HCT116 (cell line): ENCODE data around the gene NCBP3. TPM values are rescaled to one million over a fixed set of nuclear protein-coding genes. Genes with fewer than 3 reads are reported as not detected.

Source experiments
- ATAC-seq: fragments of 200-7000 bp; cut with Tn5 transposase; 2 replicates; pipeline ENCODE4 v1.9.1; 2020; ENCODE audit warnings: mild to moderate bottlenecking, moderate library complexity
- Bru-seq: library from RNA; stranded (reverse); fragments of 400-500 nt; gene quantifications from one replicate; lab custom pipeline; 2021; lab: Mats Ljungman, UMichigan
- BruChase-seq, 2 experiments: library from RNA; stranded (reverse); fragments of 400-500 nt; gene quantifications; one replicate each; lab custom pipeline; 2021; lab: Mats Ljungman, UMichigan
- BruUV-seq: library from RNA; stranded (reverse); fragments of 400-500 nt; replicated peaks from 2 replicates; lab custom pipeline; 2021; lab: Mats Ljungman, UMichigan
- CTCF ChIA-PET: fragments of 300-600 bp; sonication (Branson Sonifier 250); formaldehyde crosslinking; loops from one replicate; lab custom pipeline; 2021; ENCODE audit warnings: antibody characterized with exemption; lab: Charles Lee
- POLR2A ChIA-PET: fragments of 300-600, 350-600 bp; sonication (Branson Sonifier 250); formaldehyde crosslinking; loops from one replicate; lab custom pipeline; 2021; ENCODE audit warnings: antibody characterized with exemption; lab: Charles Lee
- RAD21 ChIA-PET, 2 experiments: fragments of 300-600 bp; sonication (Branson Sonifier 250); formaldehyde crosslinking; loops; one replicate each; lab custom pipeline; 2023; ENCODE audit warnings: low total read pairs in 2 of 2; ENCODE audit not compliant: uncharacterized antibody in 2 of 2, unreplicated experiment in 2 of 2, low non-redundant PET in 1 of 2; lab: Charles Lee
- DNase-seq: peaks from one replicate; pipeline ENCODE4 v3.0.0-alpha.2; 2010; ENCODE audit warnings: low read depth, low spot score
- H2AFZ ChIP-seq: fragments of 200-600 bp; shearing (Covaris generic), sonication (generic); 2 replicates; pipeline ENCODE4 v1.6.1; 2017; ENCODE audit warnings: low read depth, mixed run types, mixed read lengths, antibody characterized with exemption, low read length; ENCODE audit not compliant: poor library complexity, severe bottlenecking
- H3K27ac ChIP-seq: 2 replicates; pipeline ENCODE4 v1.5.1; 2012; ENCODE audit warnings: low read depth, low read length
- H3K27me3 ChIP-seq: fragments of 200-600 bp; sonication (generic); 2 replicates; pipeline ENCODE4 v1.6.1; 2016; ENCODE audit warnings: mixed run types, low read length, mixed read lengths; ENCODE audit not compliant: insufficient read depth
- H3K36me3 ChIP-seq, 2 experiments: fragments of 200-500 bp in 1 of 2; fragments of 200-600 bp in 1 of 2; sonication (Bioruptor generic) in 1 of 2; sonication (generic) in 1 of 2; 2 replicates each; pipeline versions ENCODE4 v1.5.1 to v1.6.1; 2014 to 2016; ENCODE audit warnings: low read length in 2 of 2, inconsistent platforms in 1 of 2, mixed read lengths in 1 of 2, mixed run types in 1 of 2; ENCODE audit not compliant: insufficient read depth in 2 of 2, control insufficient read depth in 1 of 2
- H3K4me1 ChIP-seq, 2 experiments: fragments of 200-600 bp in 1 of 2; sonication (generic) in 1 of 2; 2 replicates each; pipeline versions ENCODE4 v1.5.1 to v1.6.1; 2012 to 2017; ENCODE audit warnings: low read length in 2 of 2, inconsistent platforms in 1 of 2, mild to moderate bottlenecking in 1 of 2, mixed read lengths in 1 of 2, mixed run types in 1 of 2, moderate library complexity in 1 of 2; ENCODE audit not compliant: insufficient read depth in 2 of 2, control insufficient read depth in 1 of 2
- H3K4me2 ChIP-seq: fragments of 200-600 bp; sonication (generic); 2 replicates; pipeline ENCODE4 v1.6.1; 2017; ENCODE audit warnings: mixed run types, low read length, mixed read lengths
- H3K4me3 ChIP-seq, 2 experiments: fragments of 200-600 bp in 1 of 2; sonication (generic) in 1 of 2; replicated peaks in 1 of 2; 2 replicates each; pipeline ENCODE4 v1.5.1; 2011 to 2016; ENCODE audit warnings: low read length in 2 of 2, control low read depth in 1 of 2, low read depth in 1 of 2, mild to moderate bottlenecking in 1 of 2, mixed read lengths in 1 of 2, mixed run types in 1 of 2
- H3K79me2 ChIP-seq: fragments of 200-600 bp; sonication (generic); 2 replicates; pipeline ENCODE4 v1.6.1; 2017; ENCODE audit warnings: mild to moderate bottlenecking, mixed run types, low read length, moderate library complexity, mixed read lengths; ENCODE audit not compliant: insufficient read depth
- H3K9ac ChIP-seq: fragments of 200-600 bp; sonication (generic); 2 replicates; pipeline ENCODE4 v1.6.1; 2016; ENCODE audit warnings: low read length, mixed read lengths
- H3K9me2 ChIP-seq: fragments of 200-600 bp; sonication (generic), shearing (Covaris generic); 2 replicates; pipeline ENCODE4 v1.6.1; 2017; ENCODE audit warnings: mixed run types, mild to moderate bottlenecking, moderate library complexity; ENCODE audit not compliant: insufficient read depth
- H3K9me3 ChIP-seq, 2 experiments: fragments of 200-500 bp in 1 of 2; fragments of 200-600 bp in 1 of 2; sonication (Bioruptor generic) in 1 of 2; sonication (generic) in 1 of 2; 2 replicates each; pipeline ENCODE4 v1.6.1; 2014 to 2017; ENCODE audit warnings: low read length in 2 of 2, mixed read lengths in 2 of 2, inconsistent platforms in 1 of 2, low read depth in 1 of 2, mild to moderate bottlenecking in 1 of 2, mixed run types in 1 of 2, moderate library complexity in 1 of 2; ENCODE audit not compliant: control insufficient read depth in 1 of 2, insufficient read depth in 1 of 2
- H4K20me1 ChIP-seq: fragments of 200-600 bp; sonication (generic), shearing (Covaris generic); 2 replicates; pipeline ENCODE4 v1.6.1; 2017; ENCODE audit warnings: mixed run types, mild to moderate bottlenecking, moderate library complexity; ENCODE audit not compliant: insufficient read depth
- ATF3 ChIP-seq: IDR thresholded peaks from 2 replicates; pipeline ENCODE4 v1.6.1; 2012
- CBX3 ChIP-seq: IDR thresholded peaks from 2 replicates; pipeline ENCODE4 v1.6.1; 2012; ENCODE audit warnings: low read depth
- CTCF ChIP-seq, 3 experiments: fragments of 200-600 bp in 1 of 3; sonication (generic) in 1 of 3; IDR thresholded peaks in 2 of 3; conservative IDR thresholded peaks in 1 of 3; 2 replicates each; pipeline ENCODE4 v1.5.1; 2012 to 2017; ENCODE audit warnings: low read depth in 2 of 3, low read length in 2 of 3, antibody characterized with exemption in 1 of 3, borderline replicate concordance in 1 of 3, control low read depth in 1 of 3, mild to moderate bottlenecking in 1 of 3, mixed read lengths in 1 of 3, mixed run types in 1 of 3, moderate library complexity in 1 of 3; ENCODE audit not compliant: insufficient read depth in 1 of 3
- EGR1 ChIP-seq: IDR thresholded peaks from 2 replicates; pipeline ENCODE4 v1.6.1; 2012; ENCODE audit warnings: low read depth
- ELF1 ChIP-seq: IDR thresholded peaks from 2 replicates; pipeline ENCODE4 v1.6.1; 2012; ENCODE audit warnings: low read depth, borderline replicate concordance
- EZH2phosphoT487 ChIP-seq: fragments of 200-600 bp; IDR thresholded peaks from 2 replicates; pipeline ENCODE4 v1.6.1; 2018; ENCODE audit warnings: antibody characterized with exemption, borderline replicate concordance
- MAX ChIP-seq: IDR thresholded peaks from 2 replicates; pipeline ENCODE4 v1.6.1; 2012
- POLR2A ChIP-seq: IDR thresholded peaks from 2 replicates; pipeline ENCODE4 v1.7.0; 2011; ENCODE audit warnings: borderline replicate concordance; ENCODE audit not compliant: insufficient read depth, insufficient read length; ENCODE audit errors: extremely low read depth
- POLR2AphosphoS5 ChIP-seq: IDR thresholded peaks from 2 replicates; pipeline ENCODE4 v1.6.1; 2011; ENCODE audit warnings: mild to moderate bottlenecking, low read depth, low read length, moderate library complexity
- RAD21 ChIP-seq: IDR thresholded peaks from 2 replicates; pipeline ENCODE4 v1.6.1; 2012; ENCODE audit warnings: low read depth, mild to moderate bottlenecking
- REST ChIP-seq: IDR thresholded peaks from 2 replicates; pipeline ENCODE4 v1.6.1; 2012; ENCODE audit warnings: low read depth
- SP1 ChIP-seq: IDR thresholded peaks from 2 replicates; pipeline ENCODE4 v1.6.1; 2012; ENCODE audit warnings: low read depth
- TCF7L2 ChIP-seq: IDR thresholded peaks from 2 replicates; pipeline ENCODE4 v1.7.0; 2011; ENCODE audit warnings: borderline replicate concordance, inconsistent platforms; ENCODE audit not compliant: insufficient read depth, insufficient read length; ENCODE audit errors: extremely low read depth
- YY1 ChIP-seq: IDR thresholded peaks from 2 replicates; pipeline ENCODE4 v1.6.1; 2011; ENCODE audit warnings: low read length, low read depth, moderate library complexity, mild to moderate bottlenecking; ENCODE audit not compliant: insufficient replicate concordance; ENCODE audit errors: extremely low read depth
- ZFX ChIP-seq: fragments of 450-650 bp; IDR thresholded peaks from 2 replicates; pipeline ENCODE4 v1.6.1; 2017
- ZNF274 ChIP-seq: fragments of 200-500 bp; sonication (Bioruptor generic); IDR thresholded peaks from 2 replicates; pipeline ENCODE4 v1.6.1; 2014; ENCODE audit warnings: mild to moderate bottlenecking, low read depth, low read length, inconsistent platforms
- intact Hi-C: fragments of 100-400 bp; cut with micrococcal nuclease; formaldehyde crosslinking; loops from 2 replicates; pipeline ENCODE4 v1.10.0; 2022
- long read RNA-seq: library from polyadenylated mRNA; unstranded; transcript quantifications from one replicate; pipeline ENCODE4 v2.0.0, GENCODE V29; 2021; ENCODE audit not compliant: unreplicated experiment
- polyA plus RNA-seq: library from polyadenylated mRNA; unstranded; fragments of >200 nt; gene quantifications from 2 replicates; pipeline ENCODE4 v1.2.1, GENCODE V29; 2012; ENCODE audit warnings: missing spikeins
- total RNA-seq: library from RNA; stranded (reverse); gene quantifications from one replicate; pipeline ENCODE4 v1.2.1, GENCODE V29; 2021; ENCODE audit not compliant: unreplicated experiment

The NCBP3 gene
- total RNA-seq (46.5 TPM), Bru-seq, nascent RNA (percentile 77 among the genes with signal in this experiment), BruChase-seq, experiment 1, labeled RNA remaining after a 6-hour chase (percentile 93 among the genes with signal in this experiment), BruChase-seq, experiment 2, labeled RNA remaining after a 2-hour chase (percentile 90 among the genes with signal in this experiment)
- 18.6 and 21.2 TPM in 2 replicates for polyA plus RNA-seq
- long read RNA-seq, full-length matches to known transcripts, result 24 of 40 reads
- long read RNA-seq, partial matches to known transcripts, result 6 of 40 reads
- long read RNA-seq, other reads (novel, unspliced or antisense), result 10 of 40 reads

GRCh38 chr17:3845621-3846436 lies at the start of gene NCBP3:
Gene NCBP3 (minus strand): TSS chr17:3846246. CDS start chr17:3846223, 23 bp downstream.
- Histone ChIP-seq H3K4me1 (peaks cover 5 to 20% of the 10 kb centered on the region in 2 experiments; a peak in 3 of 4 replicates), H3K9me3 (no peaks in the 10 kb centered on the region), H3K27me3 (no peaks in the 10 kb centered on the region), H3K9me2 (no peaks in the 10 kb centered on the region), H2AFZ (peak within 1 kb of the TSS; percentile 81), H3K36me3 (peaks cover 8 to 17% of the 10 kb centered on the region in 2 experiments; a peak in 3 of 4 replicates), H3K27ac (peak within 1 kb of the TSS; percentile 81), H3K79me2 (peaks cover 41% of the 10 kb centered on the region), H3K4me2 (peak within 1 kb of the TSS; percentile 90), H4K20me1 (no peaks in the 10 kb centered on the region), H3K9ac (peak within 1 kb of the TSS; percentile 93), H3K4me3 (peak within 1 kb of the TSS; percentile 84 to 91)
- ChIA-PET CTCF (interaction anchor here (0.5 to 5.4 kb wide), 21 partner anchors 8 to 1133 kb away, joined by 3 to 73 read pairs (median 4); partner anchors contain the start of gene CAMKK1), RAD21 (interaction anchor here in 1 of 2 experiments (0.6 kb wide), 1 partner anchor 230 kb away, joined by 4 read pairs; no protein-coding TSS in a partner anchor), POLR2A (interaction anchor here (0.7 to 1.2 kb wide), 2 partner anchors 8 to 108 kb away, joined by 3 to 6 read pairs; no protein-coding TSS in a partner anchor)
- intact Hi-C loops, result loop anchor here (5.0 to 10.0 kb wide), 2 partner anchors 229 to 561 kb away; no protein-coding TSS in a partner anchor
- no TSS peak for BruUV-seq
- DNase-seq (peak; percentile 85), ATAC-seq (peak; percentile 96)
- TF ChIP-seq CBX3, result peak; percentile 90; the same call in 1 of the 2 replicates
- TF ChIP-seq REST, result no peak
- peak; percentile 69 for TF ChIP-seq SP1
- peak; percentile 92 for TF ChIP-seq YY1
- no peak for TF ChIP-seq EZH2phosphoT487
- peak; percentile 94 for TF ChIP-seq POLR2AphosphoS5
- no peak for TF ChIP-seq ZNF274
- TF ChIP-seq CTCF (IDR thresholded peaks at IDR 0.05 in 2 of 3, conservative IDR thresholded peaks at IDR 0.05 in 1 of 3; ENCODE audit: borderline replicate concordance in 1 of 3, insufficient read depth in 1 of 3, low read depth in 2 of 3, low read length in 2 of 3), result peak; percentile 73 to 94 (median 81); a peak in 5 of 6 replicates
- no peak for TF ChIP-seq ATF3
- TF ChIP-seq MAX, result peak; percentile 60; the same call in 1 of the 2 replicates
- peak; percentile 86; the same call in 1 of the 2 replicates for TF ChIP-seq ZFX
- peak; percentile 58 for TF ChIP-seq TCF7L2
- no peak for TF ChIP-seq RAD21
- TF ChIP-seq POLR2A, result peak; percentile 65
- TF ChIP-seq EGR1, result peak; percentile 85
- TF ChIP-seq ELF1, result no peak
